GM21390 (cell line): ENCODE data around the gene NDP.

Source experiments
- ATAC-seq: cut with Tn5 transposase; IDR thresholded peaks from one replicate; pipeline ENCODE4 v1.9.1; 2021; ENCODE audit not compliant: unreplicated experiment

NDP gene, protein sequence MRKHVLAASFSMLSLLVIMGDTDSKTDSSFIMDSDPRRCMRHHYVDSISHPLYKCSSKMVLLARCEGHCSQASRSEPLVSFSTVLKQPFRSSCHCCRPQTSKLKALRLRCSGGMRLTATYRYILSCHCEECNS

DNA sequence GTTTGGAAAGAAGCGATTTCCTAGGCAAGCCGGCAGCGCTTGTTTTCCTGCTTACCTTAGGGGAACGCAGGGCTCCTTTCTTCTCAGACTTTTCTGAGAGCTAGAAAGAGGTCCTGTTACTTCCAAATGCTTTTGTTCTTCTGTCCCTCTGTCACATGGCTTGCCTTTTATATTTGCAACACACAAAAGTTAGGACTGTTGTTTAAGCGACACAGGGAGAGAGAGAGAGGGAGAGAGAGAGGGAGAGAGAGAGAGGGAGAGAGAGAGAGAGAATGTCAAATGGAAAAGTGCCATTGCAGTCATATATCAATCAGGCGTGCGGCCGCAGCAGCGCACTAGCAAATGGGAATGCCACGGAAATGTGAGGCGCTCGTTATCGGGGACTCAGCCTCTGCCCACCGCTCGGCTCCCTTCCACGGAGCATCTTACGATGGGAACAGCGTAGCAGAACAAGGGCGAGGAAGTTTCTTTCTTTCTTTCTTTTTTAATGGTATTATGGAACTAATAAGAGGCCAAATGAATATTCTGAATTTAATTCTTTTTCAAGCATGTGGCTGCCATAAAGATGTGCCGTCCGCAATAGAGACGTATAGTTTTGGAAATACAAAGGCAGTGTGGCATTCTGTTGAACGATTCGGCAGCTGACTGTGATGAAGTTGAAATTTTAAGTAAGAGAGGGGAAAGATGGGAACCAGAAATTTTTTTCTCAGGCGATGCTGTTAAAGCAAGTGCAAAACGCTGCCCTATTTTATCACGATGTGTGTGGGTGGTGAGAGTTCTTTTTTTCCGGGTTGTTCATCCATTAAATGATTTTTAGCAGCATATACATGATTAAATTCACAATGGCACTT lies at the start of gene NDP:
Gene NDP, minus strand, starts transcription at position 142 of the 851 bp plus-strand sequence. CDS start 14,745 bp downstream, outside the sequence.
- ATAC-seq = no peak

DNA sequence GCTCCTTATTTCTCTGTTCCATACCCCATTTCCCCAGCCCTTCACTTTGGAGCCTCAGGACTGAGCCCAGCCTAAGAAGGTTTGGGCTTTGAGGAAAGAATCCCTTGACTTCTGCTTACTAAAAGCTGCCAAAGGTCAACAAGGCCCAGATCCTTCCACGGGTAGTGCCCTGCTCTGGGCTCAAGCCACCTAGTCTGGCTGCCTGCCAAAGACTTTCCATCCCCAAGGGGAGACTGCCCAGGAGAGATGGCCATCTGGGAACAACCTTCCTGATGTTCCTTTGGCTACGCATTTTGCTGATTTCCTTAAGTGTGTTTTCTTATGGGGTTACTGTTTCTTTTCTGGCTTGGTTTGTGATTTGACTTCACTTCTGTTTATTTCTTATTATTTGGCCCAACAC lies 49.8 kb upstream of the NDP start:
- no peak for ATAC-seq

DNA sequence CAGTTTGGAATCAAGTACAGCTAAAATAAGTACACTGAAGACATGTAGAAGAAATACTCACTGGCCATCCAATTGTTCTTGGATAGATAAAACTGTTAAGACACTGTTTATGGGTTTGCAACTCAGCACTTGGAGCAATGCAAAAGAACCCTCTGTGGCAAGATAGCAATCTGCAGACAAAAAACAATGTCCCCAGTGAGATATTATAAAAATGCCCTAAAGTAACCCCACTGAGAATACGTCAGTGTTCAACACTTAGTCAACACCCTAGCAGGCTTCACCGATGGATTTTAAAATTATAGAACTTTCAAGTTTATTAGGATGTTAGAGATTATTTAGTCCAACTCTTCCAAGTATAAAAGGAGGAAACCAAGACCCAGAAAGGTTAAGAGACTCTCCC lies 47.5 kb upstream of the NDP start:
- no peak for ATAC-seq

DNA sequence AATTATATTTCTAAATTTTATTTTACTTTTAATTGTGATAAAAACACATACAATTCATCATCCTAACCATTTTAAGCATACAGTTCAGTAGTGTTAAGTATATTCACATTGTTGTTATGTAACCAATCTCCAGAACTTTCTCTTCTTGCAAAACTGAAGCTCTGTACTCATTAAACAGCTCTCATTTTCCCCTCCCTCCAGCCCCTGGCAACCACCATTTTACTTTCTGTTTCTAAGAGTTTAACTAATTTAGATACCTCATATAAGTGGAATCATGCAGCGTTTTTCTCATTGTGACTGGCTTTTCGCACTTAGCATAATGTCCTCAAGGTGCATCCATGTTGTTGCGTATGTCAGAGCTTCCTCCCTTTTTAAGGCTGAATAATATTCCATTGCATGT lies 46.7 kb upstream of the NDP start:
- no peak for ATAC-seq

DNA sequence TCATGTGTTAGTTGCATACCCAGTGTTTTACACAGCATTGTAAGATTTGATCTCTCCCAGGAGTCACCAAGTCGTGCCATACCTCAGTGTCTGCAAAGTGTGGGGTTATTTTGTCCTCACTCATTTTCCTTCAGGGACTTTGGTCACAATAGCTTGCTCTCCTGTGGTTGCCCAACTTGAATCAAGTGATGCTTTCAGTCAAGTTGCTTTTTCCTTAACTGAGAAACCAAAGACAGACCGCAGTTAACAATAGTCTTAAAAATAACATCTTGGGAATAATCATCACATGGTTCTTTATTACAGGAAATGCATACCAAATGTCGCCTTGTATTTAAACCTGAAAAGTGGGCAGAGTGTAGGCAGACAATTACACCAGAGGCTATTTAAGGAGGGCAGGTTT lies 44.5 kb upstream of the NDP start:
- ATAC-seq = no peak

DNA sequence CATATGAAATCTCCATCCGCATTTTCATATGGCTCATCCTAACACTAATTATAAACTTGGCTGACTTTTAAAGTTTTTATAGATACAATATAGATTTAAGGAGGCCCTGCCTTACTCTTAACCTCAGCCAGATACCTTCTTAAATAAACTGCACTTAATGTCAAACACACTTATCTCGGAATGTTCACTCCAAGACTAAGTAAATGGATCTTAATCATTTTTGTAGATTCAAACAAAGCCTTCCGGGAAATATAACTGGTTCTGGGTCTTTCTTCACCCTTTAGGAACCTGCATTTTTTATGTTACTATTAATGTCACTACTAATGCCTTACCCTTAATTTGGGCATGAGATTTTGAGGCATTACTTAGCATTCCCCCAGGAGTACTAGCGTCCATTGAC lies 43.7 kb upstream of the NDP start:
- ATAC-seq = no peak

DNA sequence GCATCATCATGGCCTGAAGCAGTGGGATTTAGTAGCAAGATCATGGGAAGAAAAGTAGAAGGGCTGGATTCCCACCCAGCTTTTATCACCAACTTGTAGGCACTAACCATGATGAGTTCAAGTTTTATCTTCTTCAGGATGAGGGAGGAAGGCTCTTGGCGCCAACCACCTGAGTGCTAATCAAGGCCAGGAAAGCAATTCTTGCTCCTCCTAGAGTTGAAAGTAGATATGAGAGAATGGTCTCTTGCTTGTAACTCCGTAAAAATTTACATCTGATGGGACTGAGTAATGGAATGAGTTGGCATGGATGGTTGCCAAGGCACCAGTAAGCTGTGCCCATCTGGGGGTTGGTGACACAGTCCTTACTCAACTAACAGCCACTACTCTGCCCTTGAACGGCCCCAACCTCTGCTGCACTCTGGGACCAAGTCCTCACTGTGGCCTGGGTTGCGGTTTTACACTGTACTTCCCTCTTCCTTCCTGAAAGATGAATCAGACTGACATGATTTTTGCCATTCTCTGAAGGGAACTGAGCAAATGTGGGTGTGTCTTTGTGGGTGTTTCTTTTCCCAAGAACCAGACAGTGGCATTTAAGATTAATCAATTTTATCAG lies 39.4 kb upstream of the NDP start:
- ATAC-seq = no peak

DNA sequence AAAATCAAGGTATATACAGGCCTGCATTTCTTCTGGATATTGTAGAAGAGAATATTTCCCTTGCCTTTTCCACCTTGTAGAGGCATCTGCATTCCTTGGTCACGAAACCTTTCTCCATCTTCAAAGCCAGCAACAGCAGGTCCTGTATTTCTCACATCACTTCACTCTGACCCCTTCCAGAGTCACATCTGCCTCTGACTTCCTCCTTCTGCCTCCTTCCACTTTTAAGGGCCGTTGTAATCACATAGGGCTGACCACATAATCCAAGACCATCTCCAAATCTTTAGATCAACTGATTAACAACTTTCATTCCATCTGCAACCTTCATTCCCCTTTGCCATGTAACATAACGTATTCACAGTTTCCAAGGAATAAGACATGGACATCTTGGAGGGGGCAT lies 38.3 kb upstream of the NDP start:
- ATAC-seq = no peak

DNA sequence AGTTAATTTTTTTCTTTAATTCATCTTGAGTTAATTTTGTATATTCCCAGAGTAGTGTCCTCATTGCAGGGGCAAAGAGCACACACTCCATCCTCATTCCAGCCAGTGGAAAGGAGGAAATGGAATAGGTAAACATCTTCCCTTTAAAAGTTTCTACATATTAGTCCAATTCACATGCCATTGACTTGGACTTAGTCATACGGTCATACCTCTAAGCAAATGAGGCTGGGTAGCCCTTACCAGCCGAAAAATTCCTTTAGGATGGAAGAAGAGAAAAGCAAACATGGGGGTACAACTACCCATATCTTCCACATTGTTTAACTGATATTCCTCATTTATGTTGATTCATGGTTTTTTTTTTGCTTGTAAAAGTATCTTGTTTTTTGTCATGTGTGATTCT lies 37.4 kb upstream of the NDP start:
- ATAC-seq = no peak

DNA sequence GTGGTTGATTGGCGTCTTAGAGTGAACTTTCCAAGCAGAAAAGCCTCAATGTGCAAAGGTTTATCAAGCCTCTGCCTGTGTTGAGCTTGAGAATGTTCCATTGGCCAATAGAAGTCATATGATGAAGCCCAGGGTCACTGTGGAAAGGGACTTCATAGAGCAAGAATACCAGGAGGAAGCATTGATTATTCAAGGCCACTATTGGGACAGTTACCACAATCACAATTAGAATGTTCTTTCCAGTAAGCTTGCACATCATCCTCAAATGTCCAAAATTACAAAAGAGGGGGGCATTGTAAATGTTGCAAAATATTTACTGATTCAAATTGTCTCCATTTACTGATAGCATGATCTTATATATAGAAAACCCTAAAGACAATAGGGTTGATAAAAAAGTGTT lies 32.9 kb upstream of the NDP start:
- ATAC-seq = no peak

DNA sequence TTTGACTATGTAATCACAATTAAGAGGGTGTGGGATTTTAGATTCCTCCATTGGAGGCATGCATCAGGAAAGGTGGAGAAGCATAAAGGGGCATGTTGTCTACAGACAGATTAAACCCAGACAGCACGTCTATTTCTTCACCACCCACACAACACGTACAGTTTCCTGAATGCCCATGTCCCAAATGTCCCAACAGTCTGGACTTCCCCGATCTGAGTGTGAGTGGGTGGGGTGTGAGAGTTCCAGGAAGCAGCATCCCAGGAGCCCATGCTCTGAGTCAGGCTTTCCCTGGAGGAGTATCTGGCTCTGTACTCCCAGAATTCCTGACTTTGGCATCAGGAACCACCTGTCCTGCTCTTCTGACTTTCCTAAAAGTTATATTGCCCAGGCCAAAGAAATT lies 30.8 kb upstream of the NDP start:
- no peak for ATAC-seq

DNA sequence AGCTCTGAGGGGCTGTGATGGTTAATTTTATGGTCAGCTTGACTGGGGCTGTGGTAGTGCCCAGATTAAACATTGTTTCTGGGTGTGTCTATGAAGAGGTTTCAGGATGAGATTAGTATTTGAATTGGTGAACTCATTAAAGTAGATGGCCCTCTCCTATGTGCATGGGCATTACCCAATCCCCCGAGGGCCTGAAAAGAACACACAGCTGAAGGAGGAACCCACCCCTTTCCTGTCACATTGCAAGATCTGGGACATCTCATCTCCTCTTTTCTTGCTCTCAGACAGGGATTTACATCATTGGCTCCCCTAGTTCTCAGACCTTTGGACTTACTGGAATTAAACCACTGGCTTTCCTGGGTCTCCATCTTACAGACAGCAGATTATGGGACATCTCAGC lies 29.4 kb upstream of the NDP start:
- ATAC-seq = no peak

DNA sequence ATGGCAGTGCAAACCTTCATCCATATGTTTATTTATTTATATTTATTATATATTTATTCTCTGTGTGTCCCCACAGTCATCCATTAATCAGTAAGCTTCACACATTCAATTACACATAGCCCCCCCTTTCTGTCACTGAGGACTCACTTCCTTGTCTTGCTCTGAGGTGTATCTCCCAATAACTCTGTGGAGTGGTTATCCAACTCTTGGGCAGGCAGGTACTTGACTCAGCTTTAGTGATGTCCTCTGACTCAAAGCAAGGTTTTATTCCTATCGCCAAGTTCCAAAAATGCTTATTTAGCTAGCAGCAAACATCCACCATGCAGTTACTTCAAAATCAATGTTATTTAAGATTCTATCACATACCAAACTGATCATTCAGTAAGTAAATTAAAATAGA lies 25.2 kb upstream of the NDP start:
- no peak for ATAC-seq

DNA sequence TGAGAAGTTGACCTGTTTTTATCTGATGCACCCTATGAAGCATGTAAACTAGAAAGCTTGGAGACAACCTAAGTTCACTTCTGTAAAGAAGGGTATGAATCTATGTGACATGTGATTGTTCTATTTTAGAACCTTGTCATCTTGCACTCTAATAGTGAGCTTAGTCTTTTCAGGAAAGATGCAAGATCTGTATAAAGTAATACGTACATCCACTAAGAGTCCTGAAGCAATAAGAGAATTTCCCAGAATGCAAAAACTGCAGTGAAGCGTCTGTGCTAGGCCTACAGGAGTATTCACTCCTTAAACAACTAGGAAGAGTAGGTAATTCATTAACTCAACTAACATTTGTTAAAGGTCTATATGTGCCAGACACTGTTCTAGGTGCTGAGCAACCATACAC lies 23.3 kb upstream of the NDP start:
- no peak for ATAC-seq

DNA sequence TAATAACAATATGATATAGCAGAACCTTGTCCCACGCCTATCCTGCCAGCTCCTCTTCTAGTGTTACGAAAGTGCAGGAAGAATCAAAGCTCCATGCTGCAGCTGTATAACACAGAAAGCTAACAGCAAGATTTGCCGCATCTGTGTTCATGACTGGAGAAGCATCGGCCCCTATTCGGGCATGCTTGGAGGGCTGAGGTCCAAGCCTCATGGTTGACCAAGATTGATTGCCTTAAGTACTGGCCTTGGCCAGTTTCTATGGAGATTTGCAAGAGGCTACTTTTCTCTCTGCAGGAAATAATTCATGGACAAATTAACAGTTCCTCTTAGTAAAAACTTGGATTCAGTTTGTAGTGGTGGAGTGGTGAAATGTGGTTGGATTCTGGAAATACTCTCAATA lies 12.9 kb upstream of the NDP start:
- ATAC-seq = no peak

DNA sequence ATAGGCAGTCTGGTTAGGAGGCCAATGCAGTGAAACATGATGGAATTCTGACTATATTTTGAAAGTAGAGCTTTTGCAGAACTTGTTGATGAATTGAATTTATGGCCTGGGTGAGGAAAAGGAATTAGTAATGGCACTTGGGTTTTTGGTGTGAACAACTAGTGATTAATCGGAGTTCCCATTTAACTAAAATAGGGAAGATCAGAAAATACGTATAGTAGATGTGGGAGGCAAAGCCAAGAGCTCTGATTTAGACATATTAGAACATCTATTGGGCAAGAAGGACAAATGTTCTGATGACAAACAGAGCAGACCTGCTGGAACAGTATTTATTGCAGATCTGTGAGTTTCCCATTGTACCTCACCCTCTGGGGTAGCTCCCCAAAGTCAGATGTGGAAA lies 12.3 kb upstream of the NDP start:
- ATAC-seq = no peak

DNA sequence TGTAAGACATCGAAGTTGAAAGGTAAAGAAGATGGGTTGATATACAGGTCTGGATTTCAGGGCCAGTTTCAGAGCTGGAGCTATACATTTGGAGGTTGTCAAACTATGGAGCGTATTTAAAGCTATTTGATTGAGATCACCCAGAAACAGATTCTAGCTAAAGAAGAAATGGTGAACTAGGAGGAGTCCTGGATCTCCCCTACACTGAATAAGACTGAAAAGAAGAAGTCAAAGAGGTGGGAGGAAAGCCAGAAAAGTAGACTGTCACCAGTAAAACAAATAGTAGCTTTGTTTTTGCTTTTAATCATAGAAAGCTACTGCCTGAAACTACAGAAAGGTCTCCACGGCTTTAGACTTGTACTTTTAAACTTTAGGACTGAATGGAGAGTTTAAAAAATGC lies 5.0 kb upstream of the NDP start:
- ATAC-seq = no peak

DNA sequence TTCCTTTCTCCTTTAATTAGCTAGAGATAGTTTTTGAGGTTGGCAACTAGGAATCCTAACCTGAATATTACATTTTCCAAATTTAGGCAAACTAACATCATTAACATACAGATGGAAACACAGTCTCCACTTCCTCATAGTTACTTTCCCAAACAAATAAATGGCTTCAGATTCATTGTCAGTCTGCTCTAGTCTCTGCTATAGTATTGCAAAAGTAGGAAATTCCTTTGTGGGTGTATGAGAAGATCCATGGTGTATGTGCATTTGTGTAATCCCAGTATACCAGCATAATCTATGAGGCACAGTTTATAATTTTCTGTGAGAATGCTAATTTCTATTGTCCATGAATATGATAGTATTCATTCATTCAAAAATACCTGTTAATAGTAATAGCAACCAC lies 3.0 kb upstream of the NDP start:
- no peak for ATAC-seq

DNA sequence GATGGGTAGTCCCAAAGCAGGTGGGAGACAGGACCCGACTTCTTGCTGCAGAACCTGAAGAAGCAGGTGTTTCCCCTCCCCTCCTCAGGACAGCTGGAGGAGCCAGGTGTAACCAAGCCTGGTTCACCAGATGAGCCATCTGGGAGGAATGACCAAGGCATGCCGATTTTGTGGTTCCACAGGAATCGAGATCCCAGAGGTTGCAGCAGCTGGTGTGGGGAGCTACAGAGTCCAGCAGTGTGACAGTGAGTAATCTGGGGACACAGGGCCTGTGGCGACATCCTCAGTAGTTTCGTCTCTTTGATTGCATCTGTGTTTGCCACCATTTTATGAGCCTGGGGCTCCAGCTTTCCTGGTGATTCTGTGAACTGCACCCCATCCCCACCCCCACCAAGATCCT lies 2.6 kb upstream of the NDP start:
- no peak for ATAC-seq

DNA sequence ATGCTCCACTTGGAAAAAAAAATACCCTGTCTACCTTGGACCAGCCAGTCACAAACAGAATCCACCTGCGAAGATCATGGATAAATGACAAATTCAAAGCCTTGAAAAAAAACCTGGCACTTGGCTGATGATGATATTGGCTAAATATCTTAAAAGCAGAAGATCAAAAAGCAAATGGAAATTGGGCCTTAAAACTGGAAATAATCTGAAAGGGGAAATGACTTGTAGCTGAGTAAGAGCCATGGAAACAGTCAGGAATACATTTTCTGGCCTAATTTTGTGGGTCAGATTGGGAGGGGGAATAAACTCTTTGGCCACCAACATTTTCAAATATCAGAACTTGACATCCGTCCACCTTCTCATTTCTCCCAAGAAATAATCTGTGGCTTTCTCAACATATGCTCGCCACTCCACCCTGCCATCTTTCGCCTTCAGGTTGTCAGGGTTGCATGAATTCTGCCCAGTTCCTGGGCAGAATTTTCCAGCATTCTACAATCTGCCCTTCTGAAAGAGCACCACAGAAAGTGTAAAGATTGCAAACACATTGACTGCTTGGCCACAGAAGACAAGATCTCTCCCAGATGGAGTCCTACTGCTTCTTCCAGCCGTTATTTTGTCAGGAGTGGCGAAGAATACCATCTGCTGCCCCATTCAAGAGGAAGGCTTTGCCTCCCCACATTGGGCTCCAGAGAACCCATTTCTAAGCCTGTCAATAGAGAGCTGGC lies 1.7 kb upstream of the NDP start:
- no peak for ATAC-seq

DNA sequence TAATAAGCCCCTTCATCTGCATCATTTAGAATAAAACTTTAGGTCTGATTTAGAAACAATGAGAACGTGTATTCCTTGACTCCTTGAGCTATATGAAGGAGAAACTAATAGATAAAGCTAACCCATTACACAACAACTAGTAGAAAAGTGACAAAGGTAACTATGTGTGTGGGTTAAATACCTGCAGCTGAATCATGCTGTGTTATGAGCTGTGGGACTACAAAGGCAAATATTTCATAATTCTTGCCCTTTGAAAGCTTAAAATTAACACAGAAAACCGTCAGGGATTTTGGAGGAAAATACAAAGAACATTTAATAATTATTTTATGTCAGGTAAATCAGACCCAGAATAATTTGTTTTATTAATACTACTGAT lies 898 bp upstream of the NDP start:
- ATAC-seq = no peak
